ENCODE results near the gene SEPTIN10.
A peak's percentile ranks its signal among the peaks of the same experiment; 100 is the strongest.

Gene SEPTIN10

GRCh38 chr2:109514857-109515256 is 98.9 kb downstream of the SEPTIN10 start:
- Histone ChIP-seq H3K4me3 (IDR thresholded peaks at IDR 0.05; ENCODE audit: insufficient read depth, low read depth, low read length) (no peak overlapping the region), H3K4me2 (no peak overlapping the region), H3K9ac (no peak overlapping the region; the same call in 1 of the 2 replicates), H4K20me1 (ENCODE audit: insufficient read depth) (no peaks in the 10 kb centered on the region), H3K36me3 (ENCODE audit: insufficient read depth) (no peaks in the 10 kb centered on the region), H3K27me3 (ENCODE audit: insufficient read depth, low read depth) (no peaks in the 10 kb centered on the region), H3K27ac (peak overlapping the region; percentile 91; the same call in 1 of the 2 replicates), H3K4me1 (ENCODE audit: low read depth, poor library complexity, severe bottlenecking) (peaks cover 24% of the 10 kb centered on the region), H2AFZ (ENCODE audit: low read depth) (no peak overlapping the region), H3K79me2 (ENCODE audit: insufficient read depth, low read depth) (no peaks in the 10 kb centered on the region)
- TF ChIP-seq CTCF (conservative IDR thresholded peaks at IDR 0.05; ENCODE audit: low read depth, low read length), result no peak

DNA sequence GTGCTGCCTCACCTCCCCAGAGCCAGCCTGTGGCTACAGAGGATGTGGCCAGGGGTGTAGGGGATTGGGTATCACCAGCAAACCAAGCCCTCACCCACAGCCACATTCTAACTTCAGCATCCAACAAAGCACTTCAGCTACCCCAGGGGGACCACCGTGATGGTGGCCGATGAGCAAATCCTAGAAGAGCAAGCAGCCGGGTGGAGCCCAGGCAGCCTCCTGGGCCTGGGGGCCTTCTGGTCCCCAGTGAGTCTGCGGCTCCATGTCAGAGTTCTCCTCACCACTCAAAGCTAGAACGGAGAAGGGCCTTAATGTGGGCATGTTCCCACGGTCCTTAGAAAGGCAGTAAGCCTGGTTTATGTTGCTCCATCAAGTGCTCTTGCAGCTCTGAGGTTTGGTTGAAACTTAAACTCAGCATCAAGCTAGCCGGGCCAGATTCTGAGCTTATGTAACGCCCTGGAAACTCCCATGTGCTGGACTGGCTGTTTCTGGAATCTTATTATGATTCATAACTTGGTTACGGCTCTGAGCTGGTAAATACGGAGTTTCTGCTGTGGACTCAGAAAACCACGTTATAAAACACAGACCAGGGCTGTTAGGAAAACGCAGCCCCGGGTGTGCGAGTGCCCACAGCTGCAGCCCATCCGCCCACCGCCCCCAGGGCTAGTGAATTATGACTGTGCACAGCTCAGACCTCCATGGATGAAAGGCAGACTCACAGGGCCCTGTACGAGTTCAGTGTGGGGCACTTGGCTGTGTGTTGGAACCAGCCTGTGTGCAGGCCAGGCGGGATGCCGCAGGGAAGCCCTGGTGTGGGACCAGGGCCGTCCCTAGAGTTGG is 99.8 kb downstream of the SEPTIN10 start:
- peak overlapping the region; percentile 91 for H3K27ac ChIP-seq
- peaks cover 24% of the 10 kb centered on the region for H3K4me1 ChIP-seq (ENCODE audit: low read depth, poor library complexity, severe bottlenecking)
- no peaks in the 10 kb centered on the region for H3K36me3 ChIP-seq (ENCODE audit: insufficient read depth)
- H3K27me3 ChIP-seq (ENCODE audit: insufficient read depth, low read depth), result no peaks in the 10 kb centered on the region
- H3K4me3 ChIP-seq (IDR thresholded peaks at IDR 0.05; ENCODE audit: insufficient read depth, low read depth, low read length), result no peak overlapping the region
- peak overlapping the region; percentile 60 for H3K4me2 ChIP-seq
- H3K79me2 ChIP-seq (ENCODE audit: insufficient read depth, low read depth), result no peaks in the 10 kb centered on the region
- no peaks in the 10 kb centered on the region for H4K20me1 ChIP-seq (ENCODE audit: insufficient read depth)
- peak overlapping the region; percentile 63 for H3K9ac ChIP-seq
- peak overlapping the region; percentile 54; the same call in 1 of the 2 replicates for H2AFZ ChIP-seq (ENCODE audit: low read depth)
- TF ChIP-seq CTCF (conservative IDR thresholded peaks at IDR 0.05; ENCODE audit: low read depth, low read length), result no peak

DNA sequence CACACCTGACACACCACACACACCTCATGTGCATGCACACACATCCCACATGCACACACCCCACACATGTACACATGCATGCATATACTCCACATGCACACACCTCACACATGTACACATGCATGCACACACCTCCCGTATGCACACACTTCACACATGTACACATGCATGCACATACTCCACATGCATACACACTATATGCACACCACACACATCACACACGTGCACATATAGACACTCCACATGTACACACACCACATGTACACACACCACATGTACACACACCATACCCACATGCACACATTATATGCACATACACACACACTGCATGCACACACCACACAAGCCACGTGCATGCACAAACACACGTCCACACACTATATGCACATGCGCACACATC is 100.5 kb downstream of the SEPTIN10 start:
- Histone ChIP-seq H3K4me1 (ENCODE audit: low read depth, poor library complexity, severe bottlenecking) (peaks cover 24% of the 10 kb centered on the region), H3K4me2 (peak overlapping the region; percentile 60; the same call in 1 of the 2 replicates), H3K4me3 (IDR thresholded peaks at IDR 0.05; ENCODE audit: insufficient read depth, low read depth, low read length) (no peak overlapping the region), H2AFZ (ENCODE audit: low read depth) (no peak overlapping the region), H3K27ac (peak overlapping the region; percentile 91; the same call in 1 of the 2 replicates), H3K79me2 (ENCODE audit: insufficient read depth, low read depth) (no peaks in the 10 kb centered on the region), H3K9ac (no peak overlapping the region), H3K36me3 (ENCODE audit: insufficient read depth) (no peaks in the 10 kb centered on the region), H4K20me1 (ENCODE audit: insufficient read depth) (no peaks in the 10 kb centered on the region), H3K27me3 (ENCODE audit: insufficient read depth, low read depth) (no peaks in the 10 kb centered on the region)
- TF ChIP-seq CTCF (conservative IDR thresholded peaks at IDR 0.05; ENCODE audit: low read depth, low read length), result no peak

DNA sequence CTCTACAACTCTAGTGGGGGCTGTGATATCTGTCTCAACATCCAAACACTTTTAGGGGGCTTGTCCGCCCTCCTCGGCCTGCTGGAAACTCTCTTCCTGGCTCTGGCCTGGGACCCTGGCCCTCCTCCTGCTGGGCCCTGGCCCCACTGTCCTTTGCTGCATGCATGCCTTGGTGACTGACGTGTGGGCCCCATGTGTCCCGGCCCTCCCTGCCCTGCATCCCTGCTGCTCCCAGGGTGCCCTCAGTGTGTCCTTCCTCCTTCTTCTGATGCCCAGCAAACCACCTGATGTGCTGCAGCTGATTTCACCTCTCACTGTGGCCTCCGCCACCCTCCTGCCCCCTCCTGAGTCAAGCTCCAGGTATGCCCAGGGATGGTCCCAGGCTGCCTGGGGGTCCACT is 101.7 kb downstream of the SEPTIN10 start:
- Histone ChIP-seq H3K4me1 (ENCODE audit: low read depth, poor library complexity, severe bottlenecking) (peaks cover 24% of the 10 kb centered on the region), H3K4me2 (no peak overlapping the region)

More for the DNA sequence above, 101.7 kb downstream of the SEPTIN10 start:
- no peak for TF ChIP-seq CTCF (conservative IDR thresholded peaks at IDR 0.05; ENCODE audit: low read depth, low read length)
- Histone ChIP-seq H3K4me3 (IDR thresholded peaks at IDR 0.05; ENCODE audit: insufficient read depth, low read depth, low read length) (no peak overlapping the region), H3K9ac (no peak overlapping the region), H3K36me3 (ENCODE audit: insufficient read depth) (no peaks in the 10 kb centered on the region), H2AFZ (ENCODE audit: low read depth) (no peak overlapping the region), H3K27me3 (ENCODE audit: insufficient read depth, low read depth) (no peaks in the 10 kb centered on the region), H3K27ac (no peak overlapping the region), H3K79me2 (ENCODE audit: insufficient read depth, low read depth) (no peaks in the 10 kb centered on the region), H4K20me1 (ENCODE audit: insufficient read depth) (no peaks in the 10 kb centered on the region)
